GM13976 (cell line): ENCODE data around the gene OR2T2.
"Not testable (repeated sequence)": the region's sequence is repeated elsewhere in the genome, so short reads cannot be mapped to it uniquely, and the experiment has no call there.

ENCODE experiments used
- DNase-seq: peaks from one replicate; pipeline ENCODE4 v3.0.0; 2012; ENCODE audit warnings: low spot score
- in situ Hi-C: fragments of 300-500 bp; cut with MboI; formaldehyde crosslinking; loops from one replicate; pipeline ENCODE4 v1.12.0; 2022; ENCODE audit warnings: low sequenced_read_pairs, mixed read lengths, inconsistent platforms; ENCODE audit not compliant: unreplicated experiment
- TF ChIP-seq, protein P1 (sequence below): IDR thresholded peaks from 2 replicates; pipeline ENCODE4 v1.5.1; 2012; ENCODE audit warnings: borderline replicate concordance, mild to moderate bottlenecking; ENCODE audit not compliant: insufficient read depth; ENCODE audit errors: extremely low read depth, missing control alignments, control extremely low read depth

OR2T2 gene

DNA sequence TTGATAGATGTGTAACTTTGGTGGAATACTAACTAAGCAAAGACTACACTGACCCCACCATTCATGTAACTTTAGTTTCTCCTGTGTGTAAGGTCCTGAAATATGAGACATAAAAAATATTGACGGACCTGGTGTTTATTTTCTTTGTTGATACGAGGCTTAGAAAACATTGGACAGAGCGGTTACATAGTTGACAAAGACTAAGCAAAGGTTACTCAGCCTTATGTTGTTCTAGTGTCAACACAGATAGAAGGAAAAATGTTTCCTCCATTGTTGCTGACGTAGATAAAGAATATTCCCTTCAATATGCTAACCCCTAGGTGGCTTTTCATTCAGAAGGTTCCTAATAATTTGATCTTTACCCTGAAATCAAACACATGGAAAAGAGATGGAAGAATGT, 9.6 kb downstream of the OR2T2 start:
- DNase-seq, in situ Hi-C loops: not testable (repeated sequence)

DNA sequence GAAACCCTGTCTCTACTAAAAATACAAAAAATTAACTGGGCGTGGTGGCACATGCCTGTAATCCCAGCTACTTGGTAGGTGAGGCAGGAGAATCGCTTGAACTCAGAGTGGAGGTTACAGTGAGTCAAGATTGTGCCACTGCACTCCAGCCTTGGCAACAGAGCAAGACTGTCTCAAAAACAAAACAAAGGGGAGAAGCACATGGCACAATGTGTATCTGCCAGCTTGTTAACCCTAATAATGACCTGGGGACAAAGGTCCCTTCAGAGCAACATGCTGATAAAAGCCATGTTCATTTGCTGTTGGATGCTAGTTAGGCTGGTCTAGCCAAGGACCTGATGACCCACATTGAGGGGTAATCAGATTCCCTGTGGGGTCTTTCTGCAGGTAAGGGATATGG, 11.2 kb downstream of the OR2T2 start:
- in situ Hi-C loops, DNase-seq: not testable (repeated sequence)

DNA sequence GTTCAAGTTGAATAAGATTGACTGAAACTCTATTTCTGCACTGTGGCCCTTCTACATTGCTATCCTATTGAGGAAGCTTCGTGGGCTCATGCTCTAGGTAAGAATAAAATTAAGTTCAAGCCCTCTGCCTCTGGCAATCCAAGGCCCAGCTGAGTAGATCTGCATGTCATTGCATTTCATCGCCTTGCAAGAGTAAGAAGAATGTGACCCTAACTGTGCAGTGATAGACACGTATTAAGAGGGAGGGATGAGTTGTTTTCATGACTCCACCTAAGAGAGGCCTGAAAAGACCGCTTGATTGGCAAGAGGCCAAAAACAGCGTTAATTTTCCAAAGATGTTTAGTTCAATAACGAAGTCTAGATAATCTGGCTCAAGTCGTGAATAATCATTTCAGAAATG, 13.7 kb downstream of the OR2T2 start:
- in situ Hi-C loops, DNase-seq: not testable (repeated sequence)

DNA sequence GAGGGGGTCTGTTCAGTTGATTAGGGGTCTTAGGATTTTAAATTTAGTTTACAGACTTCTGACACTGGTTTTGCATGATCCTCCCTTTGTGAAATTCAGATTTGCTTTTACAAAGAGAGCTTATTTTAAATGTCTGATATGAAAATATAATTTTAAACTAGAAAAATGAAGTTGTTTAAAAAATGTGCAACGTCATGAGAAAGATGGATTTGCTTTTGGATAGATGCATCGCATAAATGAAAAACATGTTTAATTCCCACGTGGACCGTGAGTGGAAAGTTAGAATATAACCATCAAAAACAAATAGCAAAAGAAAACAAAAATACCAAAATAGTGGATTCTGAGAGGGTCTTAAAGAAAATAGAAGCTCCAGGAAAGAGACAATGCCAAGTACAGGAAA, 25.7 kb downstream of the OR2T2 start:
- TF ChIP-seq, protein P1, sequence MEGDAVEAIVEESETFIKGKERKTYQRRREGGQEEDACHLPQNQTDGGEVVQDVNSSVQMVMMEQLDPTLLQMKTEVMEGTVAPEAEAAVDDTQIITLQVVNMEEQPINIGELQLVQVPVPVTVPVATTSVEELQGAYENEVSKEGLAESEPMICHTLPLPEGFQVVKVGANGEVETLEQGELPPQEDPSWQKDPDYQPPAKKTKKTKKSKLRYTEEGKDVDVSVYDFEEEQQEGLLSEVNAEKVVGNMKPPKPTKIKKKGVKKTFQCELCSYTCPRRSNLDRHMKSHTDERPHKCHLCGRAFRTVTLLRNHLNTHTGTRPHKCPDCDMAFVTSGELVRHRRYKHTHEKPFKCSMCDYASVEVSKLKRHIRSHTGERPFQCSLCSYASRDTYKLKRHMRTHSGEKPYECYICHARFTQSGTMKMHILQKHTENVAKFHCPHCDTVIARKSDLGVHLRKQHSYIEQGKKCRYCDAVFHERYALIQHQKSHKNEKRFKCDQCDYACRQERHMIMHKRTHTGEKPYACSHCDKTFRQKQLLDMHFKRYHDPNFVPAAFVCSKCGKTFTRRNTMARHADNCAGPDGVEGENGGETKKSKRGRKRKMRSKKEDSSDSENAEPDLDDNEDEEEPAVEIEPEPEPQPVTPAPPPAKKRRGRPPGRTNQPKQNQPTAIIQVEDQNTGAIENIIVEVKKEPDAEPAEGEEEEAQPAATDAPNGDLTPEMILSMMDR = no peak
- in situ Hi-C loops = no loop called here
- no peak for DNase-seq

DNA sequence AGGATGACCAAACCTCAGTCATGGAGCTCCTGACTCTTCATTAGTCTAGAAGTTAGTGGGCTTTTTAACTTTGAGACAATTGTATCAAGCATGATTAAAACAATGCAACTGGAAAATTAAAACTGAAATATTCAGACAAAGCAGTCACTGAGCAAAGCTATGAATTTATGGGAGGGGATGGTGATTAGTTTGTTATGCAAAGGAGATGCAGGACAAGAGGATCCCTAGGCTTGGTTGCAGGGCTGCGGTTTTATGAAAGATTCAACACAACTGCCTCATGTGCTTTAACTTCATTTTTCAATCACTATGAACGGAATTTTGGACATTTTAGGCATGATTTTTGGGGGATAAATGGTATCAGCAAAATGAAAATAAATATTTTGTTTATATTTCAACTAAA, 26.7 kb downstream of the OR2T2 start:
- DNase-seq, in situ Hi-C loops: not testable (repeated sequence)

DNA sequence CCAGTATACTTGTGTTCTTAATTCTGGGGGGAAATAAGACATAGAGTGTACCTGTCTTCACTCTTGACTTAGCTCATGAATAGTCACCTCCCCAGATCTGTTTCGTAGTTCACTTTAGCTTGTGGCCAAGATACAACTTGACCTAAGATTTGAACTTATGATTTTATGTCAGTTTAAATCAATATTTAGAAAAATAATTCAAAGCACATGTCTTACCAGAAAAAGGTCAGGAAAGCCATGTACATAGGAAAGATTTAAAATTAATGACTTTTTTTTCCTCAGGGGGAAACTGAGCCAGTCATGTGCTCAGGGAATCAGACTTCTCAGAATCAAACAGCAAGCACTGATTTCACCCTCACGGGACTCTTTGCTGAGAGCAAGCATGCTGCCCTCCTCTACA, 27.6 kb downstream of the OR2T2 start, which contains the start of gene OR2T3:
OR2T3 (plus strand) TSS at position 301 of the 400 bp plus-strand sequence; CDS start at position 301, 0 bp downstream.
- DNase-seq, in situ Hi-C loops: not testable (repeated sequence)

DNA sequence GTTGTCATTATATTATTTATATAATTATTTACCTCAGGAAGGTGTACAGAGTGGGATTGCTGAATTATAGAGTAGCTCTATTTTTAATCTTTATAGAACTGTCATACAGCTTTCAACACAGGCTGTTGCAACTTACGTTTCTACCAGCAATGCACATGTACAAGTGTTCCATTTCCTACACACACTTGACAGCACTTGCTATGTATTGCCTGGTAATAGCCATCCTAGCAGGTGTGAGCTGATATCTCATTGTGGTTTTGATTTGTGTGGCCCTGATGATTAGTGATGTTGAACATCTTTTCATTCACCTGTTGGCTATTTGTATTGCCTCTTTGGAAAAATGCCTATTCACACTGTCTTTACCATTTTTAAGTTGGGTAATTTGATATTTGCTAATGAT, 30.2 kb downstream of the OR2T2 start:
- DNase-seq, in situ Hi-C loops: not testable (repeated sequence)

DNA sequence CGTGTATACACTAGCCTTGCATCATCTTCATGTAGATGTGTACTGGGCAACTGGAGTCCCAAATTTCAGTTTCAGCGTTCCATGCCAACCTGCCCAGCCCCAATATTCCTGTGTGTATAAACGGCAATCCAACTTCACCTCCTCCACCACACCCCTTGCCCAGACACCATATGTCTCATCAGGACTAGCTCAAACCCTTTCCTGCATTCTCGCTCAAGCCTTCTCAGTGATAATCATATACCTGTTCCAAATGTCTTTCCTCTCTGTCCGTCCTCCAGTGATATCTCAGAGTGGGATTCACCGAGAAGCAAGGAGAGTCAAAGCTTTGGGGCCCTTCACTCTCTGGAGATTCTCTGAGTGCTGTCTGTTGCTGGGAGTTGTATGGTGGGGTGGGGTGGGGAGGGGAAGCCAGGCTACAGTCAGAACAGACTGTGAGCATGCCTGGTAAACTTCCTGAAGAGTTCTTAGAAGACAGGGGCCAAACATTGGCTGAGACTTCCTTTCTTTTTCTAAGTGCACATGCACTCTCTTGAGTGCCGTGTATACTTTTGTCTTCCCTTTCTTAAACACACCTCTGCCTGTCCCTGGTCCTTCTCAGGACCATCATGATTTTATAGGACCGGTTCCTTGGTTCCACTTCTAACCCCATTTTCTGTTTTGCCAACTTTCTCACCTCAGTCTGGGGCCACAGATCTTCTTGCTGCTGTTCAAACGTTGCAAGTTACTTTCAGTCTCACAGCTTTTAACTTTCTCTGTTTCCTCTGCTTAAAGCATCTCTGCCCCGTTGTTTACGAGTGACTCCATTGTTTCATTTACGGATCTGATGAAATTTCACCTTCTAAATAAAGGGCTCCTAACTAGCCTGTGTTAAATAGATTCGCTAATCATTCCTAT, 36.5 kb downstream of the OR2T2 start:
- in situ Hi-C loops = not testable (repeated sequence)
- DNase-seq = peak; percentile 1

DNA sequence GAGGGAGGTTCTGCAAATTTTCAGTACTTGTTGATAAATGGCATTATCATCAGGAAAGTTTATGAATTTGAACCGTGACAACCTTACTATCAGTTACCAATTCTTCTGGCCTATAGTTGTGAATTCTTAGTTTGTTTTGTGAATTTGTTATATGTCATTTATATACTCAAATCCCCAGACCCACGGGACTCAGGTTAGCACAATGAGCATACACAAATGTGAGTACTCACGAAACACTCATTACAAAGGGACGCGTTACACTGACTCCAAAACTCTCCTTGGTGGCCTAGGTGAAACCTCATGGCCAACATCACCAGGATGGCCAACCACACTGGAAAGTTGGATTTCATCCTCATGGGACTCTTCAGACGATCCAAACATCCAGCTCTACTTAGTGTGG, 42.9 kb downstream of the OR2T2 start, which contains the start of gene OR2T5:
OR2T5 (plus strand) TSS at position 301 of the 400 bp plus-strand sequence; CDS start at position 301, 0 bp downstream.
- DNase-seq, in situ Hi-C loops: not testable (repeated sequence)

DNA sequence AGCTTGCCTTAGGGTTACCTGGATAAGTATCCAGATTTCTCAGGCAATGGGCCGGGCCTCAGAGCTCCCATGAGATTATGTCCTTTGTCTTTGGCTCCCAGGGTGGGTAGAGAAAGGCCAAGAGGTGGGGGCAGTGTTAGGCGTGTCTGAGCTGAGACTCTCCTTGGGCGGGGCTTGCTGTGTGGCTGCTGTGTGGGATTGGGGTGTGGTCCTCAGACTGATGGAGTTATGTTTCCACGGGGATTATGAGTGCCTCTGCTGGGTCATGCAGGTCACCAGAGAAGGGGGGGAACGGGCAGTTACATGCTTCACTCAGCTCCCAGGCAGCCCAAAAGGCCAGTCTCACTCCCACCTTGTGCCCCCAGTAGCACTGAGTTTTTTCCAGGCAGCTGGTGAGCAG, 51.2 kb downstream of the OR2T2 start:
- DNase-seq, in situ Hi-C loops: not testable (repeated sequence)

DNA sequence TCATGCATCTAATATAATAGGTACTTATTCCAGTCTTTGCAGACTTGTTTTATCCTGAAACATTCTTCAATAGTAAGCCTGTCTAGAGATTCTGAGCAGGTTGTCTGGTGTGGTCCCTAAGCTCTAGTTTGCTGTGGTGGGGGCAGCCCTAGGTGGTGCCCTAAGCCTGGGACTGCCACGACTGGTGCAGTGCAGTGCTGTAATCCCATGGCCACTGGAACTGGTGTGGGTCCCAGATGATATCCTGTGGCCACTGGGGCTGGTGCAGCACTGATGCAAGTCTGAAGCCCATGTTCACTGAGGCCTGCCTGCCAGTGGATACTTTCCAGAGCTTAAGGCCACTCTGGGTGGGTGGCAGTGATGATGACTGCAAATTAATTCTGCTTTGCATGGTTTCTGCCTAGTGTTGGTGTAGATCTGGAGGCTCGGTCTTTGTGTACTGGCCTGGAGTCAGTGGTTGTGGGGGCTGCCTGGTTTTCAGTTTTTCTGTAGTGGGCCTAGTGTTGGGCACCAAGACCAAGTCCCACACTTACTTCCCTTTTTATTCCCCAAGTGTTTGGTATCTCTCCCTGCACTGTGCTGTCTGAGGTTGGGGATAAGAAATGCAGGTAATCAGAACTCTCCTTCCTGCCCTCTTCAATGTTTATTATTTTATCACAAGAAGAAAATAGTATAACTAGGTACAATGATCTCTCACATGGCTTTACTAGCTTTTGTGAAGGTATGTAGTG, 55.0 kb downstream of the OR2T2 start:
- in situ Hi-C loops, DNase-seq: not testable (repeated sequence)
